Measurements from ENCODE around the gene LYRM1.

Gene LYRM1

GRCh38 chr16:20903116-20903898 lies 2.7 kb downstream of the LYRM1 start:
- Histone ChIP-seq H3K27me3 (ENCODE audit: low read length) (no peaks in the 10 kb centered on the region), H3F3A (ENCODE audit: insufficient read depth) (peaks cover 17% of the 10 kb centered on the region), H3K79me2 (ENCODE audit: insufficient read depth, low read length) (peaks cover 20% of the 10 kb centered on the region), H4K20me1 (ENCODE audit: low read depth, low read length) (no peaks in the 10 kb centered on the region), H3K27ac (ENCODE audit: low read depth, low read length) (0 out of 2 replicates have a peak overlapping the region, but pooled peaks have one; percentile 27), H3K36me3 (ENCODE audit: low read length) (no peaks in the 10 kb centered on the region), H3K4me2 (ENCODE audit: low read depth, low read length, poor library complexity, severe bottlenecking) (peak overlapping the region; percentile 50), H2AFZ (ENCODE audit: low read depth, low read length, severe bottlenecking) (no peak overlapping the region), H3K4me3 (ENCODE audit: insufficient read depth, low read length, poor library complexity, severe bottlenecking) (no peak overlapping the region), H3K9ac (ENCODE audit: low read length) (peak overlapping the region; percentile 12; the same call in 1 of the 2 replicates), H3K9me2 (replicated peaks; ENCODE audit: insufficient read depth, low read length) (no peaks in the 10 kb centered on the region), H3K9me3 (ENCODE audit: insufficient read depth, low read length) (no peaks in the 10 kb centered on the region)
- TF ChIP-seq CTCF (IDR thresholded peaks at IDR 0.05; ENCODE audit: insufficient read depth, low read length, poor library complexity, severe bottlenecking) = no peak
- no peak for TF ChIP-seq EZH2phosphoT487 (conservative IDR thresholded peaks at IDR 0.05; ENCODE audit: low read length)

GRCh38 chr16:20903899-20904506 lies 3.4 kb downstream of the LYRM1 start:
- no peaks in the 10 kb centered on the region for H4K20me1 ChIP-seq (ENCODE audit: low read depth, low read length)
- peak overlapping the region; percentile 27 for H3K27ac ChIP-seq (ENCODE audit: low read depth, low read length)
- no peaks in the 10 kb centered on the region for H3K27me3 ChIP-seq (ENCODE audit: low read length)
- no peak overlapping the region for H3K4me3 ChIP-seq (ENCODE audit: insufficient read depth, low read length, poor library complexity, severe bottlenecking)
- H2AFZ ChIP-seq (ENCODE audit: low read depth, low read length, severe bottlenecking) = no peak overlapping the region
- H3K79me2 ChIP-seq (ENCODE audit: insufficient read depth, low read length) = peaks cover 20% of the 10 kb centered on the region; the same call in 1 of the 2 replicates
- H3K4me2 ChIP-seq (ENCODE audit: low read depth, low read length, poor library complexity, severe bottlenecking) = peak overlapping the region; percentile 50
- TF ChIP-seq EZH2phosphoT487 (conservative IDR thresholded peaks at IDR 0.05; ENCODE audit: low read length) (no peak), CTCF (IDR thresholded peaks at IDR 0.05; ENCODE audit: insufficient read depth, low read length, poor library complexity, severe bottlenecking) (no peak)
- H3K36me3 ChIP-seq (ENCODE audit: low read length) = no peaks in the 10 kb centered on the region
- H3K9me3 ChIP-seq (ENCODE audit: insufficient read depth, low read length) = no peaks in the 10 kb centered on the region
- no peaks in the 10 kb centered on the region for H3K9me2 ChIP-seq (replicated peaks; ENCODE audit: insufficient read depth, low read length)
- H3K9ac ChIP-seq (ENCODE audit: low read length) = peak overlapping the region; percentile 12; the same call in 1 of the 2 replicates
- H3F3A ChIP-seq (ENCODE audit: insufficient read depth) = peaks cover 17% of the 10 kb centered on the region

- H3K4me3 ChIP-seq (ENCODE audit: insufficient read depth, low read length, poor library complexity, severe bottlenecking) = no peak overlapping the region
- H2AFZ ChIP-seq (ENCODE audit: low read depth, low read length, severe bottlenecking) = no peak overlapping the region
- H3F3A ChIP-seq (ENCODE audit: insufficient read depth) = peaks cover 17% of the 10 kb centered on the region
- TF ChIP-seq EZH2phosphoT487 (conservative IDR thresholded peaks at IDR 0.05; ENCODE audit: low read length) (no peak), CTCF (IDR thresholded peaks at IDR 0.05; ENCODE audit: insufficient read depth, low read length, poor library complexity, severe bottlenecking) (no peak)
- H3K79me2 ChIP-seq (ENCODE audit: insufficient read depth, low read length) = peaks cover 15% of the 10 kb centered on the region; the same call in 1 of the 2 replicates
- H3K9me2 ChIP-seq (replicated peaks; ENCODE audit: insufficient read depth, low read length) = no peaks in the 10 kb centered on the region
- H3K36me3 ChIP-seq (ENCODE audit: low read length) = no peaks in the 10 kb centered on the region
- no peaks in the 10 kb centered on the region for H4K20me1 ChIP-seq (ENCODE audit: low read depth, low read length)
- peak overlapping the region; percentile 27 for H3K27ac ChIP-seq (ENCODE audit: low read depth, low read length)
- H3K27me3 ChIP-seq (ENCODE audit: low read length) = no peaks in the 10 kb centered on the region
- H3K4me2 ChIP-seq (ENCODE audit: low read depth, low read length, poor library complexity, severe bottlenecking) = peak overlapping the region; percentile 50
- H3K9me3 ChIP-seq (ENCODE audit: insufficient read depth, low read length) = no peaks in the 10 kb centered on the region
- H3K9ac ChIP-seq (ENCODE audit: low read length) = no peak overlapping the region
These were observed 4.0 kb downstream of the LYRM1 start for GRCh38 chr16:20904507-20905081.
